Measurements from ENCODE around the gene FHIT.

Gene FHIT

GRCh38 chr3:61169621-61170251, 81.5 kb downstream of the FHIT start:
- DNase-seq: no peak

GRCh38 chr3:61168286-61168685, 83.0 kb downstream of the FHIT start:
- DNase-seq: no peak

DNA sequence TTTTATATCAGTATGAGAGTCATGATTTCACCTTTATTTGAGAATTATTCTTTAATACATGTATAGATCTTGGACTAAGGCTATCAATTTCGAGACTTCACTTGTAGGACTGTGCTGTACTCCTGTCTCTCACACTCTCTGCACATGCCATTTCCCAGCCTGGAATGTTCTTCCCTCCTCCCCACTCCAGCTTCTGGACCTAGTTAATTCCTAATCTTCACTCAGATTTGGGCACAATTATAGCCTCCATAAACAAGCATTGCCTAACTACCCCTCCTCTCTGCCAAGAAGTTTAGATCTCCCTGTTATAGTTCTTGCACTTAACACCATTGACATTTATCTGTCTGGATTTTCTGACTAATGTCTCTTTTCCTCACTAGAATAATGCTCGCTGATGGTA, 88.3 kb downstream of the FHIT start:
- DNase-seq: no peak

- DNase-seq: no peak
Measured at GRCh38 chr3:61158667-61159066, 92.6 kb downstream of the FHIT start.

- DNase-seq: no peak
Measured at GRCh38 chr3:61158216-61158615, 93.0 kb downstream of the FHIT start.

DNA sequence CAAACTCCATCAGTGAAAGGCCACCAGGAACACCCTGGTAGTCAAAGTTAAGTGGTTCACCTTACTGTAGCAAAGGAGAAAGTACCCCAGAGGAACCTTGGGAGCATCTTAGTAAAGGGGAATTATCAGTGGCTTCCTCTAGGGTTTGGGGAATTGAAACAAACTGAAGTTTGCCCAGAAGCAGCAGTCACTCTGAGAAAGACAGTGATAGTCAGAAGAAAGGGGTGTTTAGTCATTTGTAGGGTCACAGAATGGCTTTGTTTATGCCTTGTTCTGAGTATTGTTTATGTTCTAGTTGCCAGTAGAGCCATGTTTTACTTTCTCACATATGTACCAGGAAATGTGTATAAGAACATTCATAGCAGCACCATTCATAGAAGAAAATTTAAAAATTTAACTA, 93.8 kb downstream of the FHIT start:
- no peak for DNase-seq

DNA sequence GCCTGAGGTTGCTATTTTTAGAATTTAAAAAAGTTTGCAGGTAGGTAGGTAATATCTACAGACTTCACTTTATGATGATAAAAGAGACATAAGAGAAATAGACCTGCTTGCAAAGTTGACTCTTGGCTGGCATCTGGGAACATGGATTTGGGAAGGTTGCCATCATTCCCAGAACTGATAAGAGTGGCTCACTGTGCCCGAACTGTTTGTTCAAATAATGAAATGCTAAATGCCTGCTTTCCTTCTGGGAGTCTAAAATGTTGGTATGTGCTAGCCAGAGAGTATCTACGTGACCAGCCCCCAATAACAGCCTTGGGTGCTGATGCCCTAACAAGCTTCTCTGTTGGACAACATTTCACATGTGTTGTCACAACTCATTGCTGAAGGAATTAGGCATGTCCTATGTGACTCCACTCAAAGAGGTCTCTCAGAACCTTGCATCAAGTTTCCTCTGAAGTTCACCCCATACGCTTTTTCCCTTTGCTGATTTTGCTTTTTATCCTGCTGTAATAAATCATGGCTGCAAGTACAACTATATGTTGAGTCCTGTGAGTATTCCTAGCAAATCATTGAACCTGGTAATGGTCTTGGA, 95.5 kb downstream of the FHIT start:
- DNase-seq: no peak

- no peak for DNase-seq
Measured at GRCh38 chr3:61154457-61155198, 96.6 kb downstream of the FHIT start.

- no peak for DNase-seq
Measured at GRCh38 chr3:61152071-61152470, 99.2 kb downstream of the FHIT start.

- DNase-seq: no peak
Measured at GRCh38 chr3:61149236-61149635, 102.0 kb downstream of the FHIT start.

GRCh38 chr3:61146010-61146890, 105.0 kb downstream of the FHIT start:
- DNase-seq: no peak

DNA sequence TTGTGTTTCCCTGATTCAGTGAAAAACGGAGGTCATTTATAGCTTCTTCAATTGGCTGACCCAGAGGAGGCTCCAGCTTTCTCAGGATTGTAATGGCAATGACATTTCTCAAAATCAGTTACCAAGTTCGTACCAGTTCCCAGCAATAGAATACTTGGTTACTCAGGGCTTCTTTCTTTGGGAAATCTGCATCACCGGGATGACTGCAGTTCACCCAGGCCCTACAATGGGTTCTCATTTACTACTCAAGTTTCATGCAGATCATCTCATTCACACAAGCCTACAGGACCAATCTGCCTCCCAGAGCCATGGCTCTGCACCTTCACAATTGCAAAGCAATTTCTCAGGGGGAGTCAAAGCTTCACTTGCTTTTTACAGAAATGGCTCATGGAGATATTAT, 109.6 kb downstream of the FHIT start:
- no peak for DNase-seq

GRCh38 chr3:61141227-61141626, 110.0 kb downstream of the FHIT start:
- DNase-seq: no peak

DNA sequence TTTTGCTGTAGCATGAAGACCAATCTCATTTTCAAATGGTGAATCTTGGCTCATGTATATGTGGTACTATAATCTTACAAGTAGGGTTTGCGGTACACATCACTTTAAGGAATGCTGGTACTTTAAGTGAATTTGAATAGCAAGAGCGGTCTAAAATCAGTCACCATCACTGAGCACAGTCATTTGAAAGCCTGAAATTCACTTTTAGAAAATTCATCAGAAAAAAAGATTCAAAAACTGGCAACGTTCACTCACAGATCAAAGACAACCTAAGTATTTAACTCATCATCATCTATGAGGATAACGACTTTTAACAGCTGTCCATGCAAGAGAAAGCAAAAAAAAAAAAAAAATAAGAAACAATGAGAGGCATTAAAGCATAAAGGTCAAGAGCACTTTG, 111.6 kb downstream of the FHIT start:
- DNase-seq: no peak

GRCh38 chr3:61138401-61138800, 112.9 kb downstream of the FHIT start:
- no peak for DNase-seq

DNA sequence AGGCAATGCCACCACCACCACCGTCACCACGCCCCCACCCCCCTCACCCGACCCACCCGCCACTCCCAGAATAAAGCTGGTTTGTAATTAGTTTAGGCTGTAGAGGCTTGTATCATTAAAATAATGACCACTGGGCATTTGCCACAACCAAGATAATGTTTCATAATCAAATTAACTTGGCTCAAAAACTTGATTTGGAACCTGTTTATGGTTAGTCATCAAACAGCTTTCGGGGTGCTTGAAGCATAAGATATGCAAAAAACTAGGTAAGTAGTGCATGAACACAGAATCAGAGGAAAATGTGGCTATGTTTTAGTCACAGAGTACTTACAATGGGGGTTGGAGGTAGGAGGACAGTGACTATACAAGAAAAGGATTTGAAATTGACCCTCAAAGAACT, 115.1 kb downstream of the FHIT start:
- no peak for DNase-seq

- no peak for DNase-seq
Measured at GRCh38 chr3:61134532-61134931, 116.7 kb downstream of the FHIT start.

- no peak for DNase-seq
Measured at GRCh38 chr3:61132062-61132461, 119.2 kb downstream of the FHIT start.

GRCh38 chr3:61118830-61119229, 132.4 kb downstream of the FHIT start:
- no peak for DNase-seq

GRCh38 chr3:61117045-61117898, 134.0 kb downstream of the FHIT start:
- DNase-seq: no peak

- DNase-seq: no peak
Measured at GRCh38 chr3:61114316-61114953, 136.8 kb downstream of the FHIT start.

- no peak for DNase-seq
Measured at GRCh38 chr3:61111825-61112224, 139.4 kb downstream of the FHIT start.
